Liver (tissue), 3 donors: ENCODE measurements around the gene CCDC9B.

Source experiments
- CTCF ChIP-seq: fragments of 150-350 bp; IDR thresholded peaks from 2 replicates; pipeline ENCODE4 v1.5.1; 2017; ENCODE audit warnings: improper control_type of control experiment, low read depth, low read length; ENCODE audit not compliant: missing input control
- EGR1 ChIP-seq, 2 donors: IDR thresholded peaks; 2 replicates each; pipeline ENCODE4 v1.6.1; 2016 to 2018; ENCODE audit warnings: antibody characterized with exemption in 2 of 2, low read depth in 2 of 2
- REST ChIP-seq: IDR thresholded peaks from 2 replicates; pipeline ENCODE4 v1.6.1; 2016; ENCODE audit warnings: antibody characterized with exemption, mild to moderate bottlenecking
- YY1 ChIP-seq: IDR thresholded peaks from 2 replicates; pipeline ENCODE4 v1.6.1; 2016; ENCODE audit warnings: antibody characterized with exemption, mild to moderate bottlenecking
- donor health status: healthy.
- donor health status: healthy.

GRCh38 chr15:40328176-40328575 is 12.6 kb downstream of the CCDC9B start:
- TF ChIP-seq REST = no peak
- no peak for TF ChIP-seq CTCF
- TF ChIP-seq YY1 = no peak
- TF ChIP-seq EGR1 (IDR thresholded peaks at IDR 0.05; ENCODE audit: low read depth in 2 of 2) = no peak
